Mesothelial cell of epicardium (in vitro differentiated cells): ENCODE data around the gene SIPA1L3. TPM values are rescaled to one million over a fixed set of nuclear protein-coding genes. Genes with fewer than 3 reads are reported as not detected.
"Not testable (repeated sequence)": the region's sequence is repeated elsewhere in the genome, so short reads cannot be mapped to it uniquely, and the experiment has no call there.

Experiments used
- DNase-seq, 2 experiments: peaks; one replicate each; pipeline ENCODE4 v3.0.0; 2021; ENCODE audit warnings: low spot score in 2 of 2; ENCODE audit not compliant: unreplicated experiment in 2 of 2
- H3K27ac Mint-ChIP-seq: 2 replicates; pipeline ENCODE4 v1.8.0; 2021; ENCODE audit warnings: mixed read lengths
- H3K27me3 Mint-ChIP-seq: 2 replicates; pipeline ENCODE4 v1.8.0; 2021; ENCODE audit warnings: low read depth, mixed read lengths
- H3K36me3 Mint-ChIP-seq: 2 replicates; pipeline ENCODE4 v1.8.0; 2021; ENCODE audit warnings: mixed read lengths
- H3K4me1 Mint-ChIP-seq: 2 replicates; pipeline ENCODE4 v1.8.0; 2021; ENCODE audit warnings: mixed read lengths
- H3K4me3 Mint-ChIP-seq: 2 replicates; pipeline ENCODE4 v1.8.0; 2021; ENCODE audit warnings: mild to moderate bottlenecking, moderate library complexity, mixed read lengths
- H3K9me3 Mint-ChIP-seq: 2 replicates; pipeline ENCODE4 v1.8.0; 2021; ENCODE audit warnings: mixed read lengths
- CTCF ChIP-seq: fragments of 200-600 bp; sonication (generic); IDR thresholded peaks from one replicate; pipeline ENCODE4 v1.5.0; 2021; ENCODE audit warnings: antibody characterized with exemption; ENCODE audit not compliant: unreplicated experiment
- total RNA-seq: library from RNA; stranded (reverse); gene quantifications from 3 replicates; pipeline ENCODE4 v1.2.1, GENCODE V29; 2021

Gene SIPA1L3
- total RNA-seq, 1 donor from 2014 or later = 58.2 TPM

GRCh38 chr19:38063928-38064327 is 156.9 kb downstream of the SIPA1L3 start:
- no peaks in the 10 kb centered on the region for H3K27me3 Mint-ChIP-seq
- no peak for TF ChIP-seq CTCF
- H3K36me3 Mint-ChIP-seq = no peaks in the 10 kb centered on the region
- H3K4me3 Mint-ChIP-seq = no peak overlapping the region
- H3K9me3 Mint-ChIP-seq = no peaks in the 10 kb centered on the region
- H3K27ac Mint-ChIP-seq = peak overlapping the region; percentile 39
- peaks cover 14% of the 10 kb centered on the region for H3K4me1 Mint-ChIP-seq
- DNase-seq = no peak

- Mint-ChIP-seq H3K9me3 (no peaks in the 10 kb centered on the region), H3K27ac (no peak overlapping the region), H3K36me3 (no peaks in the 10 kb centered on the region), H3K4me1 (peaks cover 14% of the 10 kb centered on the region), H3K27me3 (no peaks in the 10 kb centered on the region), H3K4me3 (no peak overlapping the region)
- no peak for TF ChIP-seq CTCF
- DNase-seq = no peak
Measured at GRCh38 chr19:38064661-38065425, 157.8 kb downstream of the SIPA1L3 start.

GRCh38 chr19:38065775-38066174 is 158.8 kb downstream of the SIPA1L3 start:
- not testable (repeated sequence) for DNase-seq, H3K27me3 Mint-ChIP-seq, H3K4me3 Mint-ChIP-seq, H3K9me3 Mint-ChIP-seq, H3K27ac Mint-ChIP-seq, H3K36me3 Mint-ChIP-seq
- H3K4me1 Mint-ChIP-seq = peaks cover 17% of the 10 kb centered on the region

- no peak overlapping the region for H3K27ac Mint-ChIP-seq
- peaks cover 4% of the 10 kb centered on the region for H3K4me1 Mint-ChIP-seq
- TF ChIP-seq CTCF = no peak
- H3K9me3 Mint-ChIP-seq = no peaks in the 10 kb centered on the region
- H3K36me3 Mint-ChIP-seq = peaks cover 4% of the 10 kb centered on the region
- no peak overlapping the region for H3K4me3 Mint-ChIP-seq
- H3K27me3 Mint-ChIP-seq = no peaks in the 10 kb centered on the region
- no peak for DNase-seq
Measured at GRCh38 chr19:38068826-38069225, 161.8 kb downstream of the SIPA1L3 start.

- no peak for DNase-seq
- Mint-ChIP-seq H3K4me3 (no peak overlapping the region), H3K4me1 (peaks cover 3% of the 10 kb centered on the region), H3K36me3 (peaks cover 4% of the 10 kb centered on the region), H3K27me3 (no peaks in the 10 kb centered on the region), H3K27ac (no peak overlapping the region), H3K9me3 (no peaks in the 10 kb centered on the region)
- TF ChIP-seq CTCF = no peak
Measured at GRCh38 chr19:38070573-38070972, 163.6 kb downstream of the SIPA1L3 start.

GRCh38 chr19:38071054-38071453 is 164.0 kb downstream of the SIPA1L3 start:
- not testable (repeated sequence) for DNase-seq, H3K36me3 Mint-ChIP-seq, H3K9me3 Mint-ChIP-seq, H3K4me3 Mint-ChIP-seq, H3K27ac Mint-ChIP-seq, H3K27me3 Mint-ChIP-seq, H3K4me1 Mint-ChIP-seq
